Stimulated activated CD4-positive, alpha-beta T cell treated with anti-CD3 and anti-CD28 coated beads, Interleukin-1b, Interleukin-23, amount 100 ng/mL, for 1 hour (primary cell): ENCODE measurements around the gene SLC4A5.

Experiments
- DNase-seq, 2 donors: peaks; one replicate each; pipeline ENCODE4 v3.0.0-alpha.2; 2020; ENCODE audit warnings: low read depth in 2 of 2

SLC4A5 gene

DNA sequence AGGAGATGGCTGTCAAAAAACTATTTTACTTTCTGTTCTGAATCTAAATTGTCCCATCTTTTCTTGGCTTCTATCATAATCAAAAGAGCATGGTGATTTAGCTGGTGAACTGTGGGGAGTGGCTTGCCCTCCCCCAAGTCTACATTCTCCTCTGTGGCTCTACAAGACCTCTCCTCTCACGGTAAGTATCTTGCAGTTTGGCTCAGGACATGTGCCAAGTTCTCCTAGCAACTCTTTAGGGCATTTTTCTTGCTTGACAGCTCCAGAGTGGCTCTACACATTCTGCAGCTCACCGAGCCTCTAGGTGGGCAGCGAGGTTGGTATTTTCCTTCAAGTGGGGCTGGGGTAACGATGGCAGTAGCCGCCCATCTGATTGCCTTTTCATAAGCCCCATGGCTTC is 29.1 kb downstream of the SLC4A5 start:
- DNase-seq: no peak

DNA sequence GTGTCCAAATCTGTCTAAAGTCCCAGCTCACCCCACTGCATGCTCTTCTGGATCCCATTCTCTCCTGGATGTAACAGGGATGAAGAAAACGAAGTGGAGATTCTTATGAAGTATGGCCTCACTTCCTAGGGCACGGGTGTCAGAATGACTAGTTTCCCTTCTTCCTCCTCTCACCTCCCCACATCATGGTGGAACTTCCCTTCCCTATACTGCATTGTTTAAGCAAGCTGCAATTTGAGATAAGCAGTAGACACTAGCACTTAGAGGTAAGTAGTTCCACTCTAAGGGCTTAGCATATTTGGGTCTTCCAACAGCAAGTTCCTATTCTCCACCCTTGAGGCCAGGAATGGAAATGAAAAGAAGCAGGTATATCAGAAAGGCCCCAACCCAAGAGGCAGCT is 29.7 kb downstream of the SLC4A5 start:
- no peak for DNase-seq

GRCh38 chr2:74312913-74313312 is 30.3 kb downstream of the SLC4A5 start:
- no peak for DNase-seq

- DNase-seq: no peak
Observed at GRCh38 chr2:74307720-74308119, 35.5 kb downstream of the SLC4A5 start.

- DNase-seq: no peak
Observed at GRCh38 chr2:74304332-74305148, 38.7 kb downstream of the SLC4A5 start.

DNA sequence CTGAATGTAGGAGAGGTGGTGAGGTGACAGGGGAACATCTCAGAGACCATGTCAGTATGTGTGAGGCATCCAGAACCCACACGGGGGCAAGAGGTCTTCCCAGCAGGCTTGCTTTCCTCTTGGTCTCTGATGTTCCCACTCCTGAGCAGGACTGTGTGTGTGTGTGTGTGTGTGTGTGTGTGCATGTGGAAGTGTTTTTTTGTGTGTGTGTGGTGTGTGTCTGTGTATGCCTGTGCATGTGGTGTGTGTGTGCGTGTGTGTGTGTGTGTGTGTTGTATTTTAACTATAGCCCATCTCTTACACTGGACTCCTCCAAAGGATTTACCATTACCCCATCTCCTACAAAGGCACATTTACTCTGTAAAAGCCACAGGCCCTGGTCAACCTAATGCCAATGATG is 40.4 kb downstream of the SLC4A5 start:
- DNase-seq: no peak

- no peak for DNase-seq
Observed at GRCh38 chr2:74301262-74301661, 42.0 kb downstream of the SLC4A5 start.

DNA sequence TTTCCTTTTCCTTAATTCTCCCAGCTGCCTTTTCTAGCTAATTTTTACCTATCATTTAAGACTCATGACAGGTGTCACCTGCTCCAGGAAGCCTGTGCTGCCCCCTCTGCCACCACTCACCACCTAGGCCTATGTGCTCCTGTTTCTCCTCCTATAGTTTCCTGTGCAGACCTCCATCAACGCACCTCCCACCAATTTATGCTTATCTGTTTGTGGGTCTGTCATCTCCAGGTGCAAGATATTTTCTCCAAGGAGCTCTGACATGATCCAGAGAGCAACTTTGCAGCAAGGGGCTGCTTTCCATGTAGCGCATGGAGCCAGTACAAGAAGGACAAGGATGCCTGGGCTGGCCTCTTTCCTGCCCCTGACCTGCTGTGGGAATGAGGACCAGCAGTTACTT is 42.7 kb downstream of the SLC4A5 start:
- no peak for DNase-seq

- DNase-seq: no peak
Observed at GRCh38 chr2:74297950-74298349, 45.3 kb downstream of the SLC4A5 start.

DNA sequence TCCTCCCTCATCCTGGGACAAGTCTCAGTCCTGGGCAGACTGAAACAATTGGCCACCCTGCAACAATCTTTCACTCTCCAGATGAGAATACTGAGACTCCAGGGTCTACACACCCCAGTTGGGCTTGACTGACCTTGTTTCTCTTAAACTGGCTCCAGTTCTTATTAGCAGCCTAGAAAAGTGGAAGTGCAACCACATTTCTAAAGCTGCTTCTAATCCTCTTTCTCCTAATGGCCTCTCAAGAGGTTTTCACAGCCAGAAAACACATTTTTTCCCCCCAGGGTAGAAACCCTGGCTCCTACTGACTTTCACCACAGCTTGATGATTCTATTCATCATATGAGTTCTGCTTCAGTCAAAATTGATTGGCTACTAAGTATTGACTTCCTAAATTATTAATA is 45.8 kb downstream of the SLC4A5 start:
- no peak for DNase-seq

- DNase-seq: no peak
Observed at GRCh38 chr2:74293191-74293991, 49.8 kb downstream of the SLC4A5 start.

- no peak for DNase-seq
Observed at GRCh38 chr2:74292751-74293150, 50.5 kb downstream of the SLC4A5 start.

- DNase-seq: no peak
Observed at GRCh38 chr2:74291886-74292621, 51.2 kb downstream of the SLC4A5 start.

DNA sequence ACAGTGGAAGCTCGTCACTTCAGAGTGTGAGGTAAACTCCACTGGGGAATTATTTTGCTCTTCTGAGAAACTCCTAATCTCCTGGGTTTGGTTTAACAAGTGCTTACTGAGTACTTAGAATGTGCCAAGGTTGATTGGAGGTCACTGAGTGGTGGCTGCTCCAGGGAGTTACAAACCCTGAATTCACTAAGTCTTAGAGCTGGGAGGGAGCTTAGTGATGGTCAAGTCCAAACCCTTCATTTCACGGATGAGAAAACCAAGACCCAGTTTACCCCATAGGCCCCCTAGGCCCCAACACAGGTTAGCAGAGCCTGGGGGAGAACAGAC is 52.0 kb downstream of the SLC4A5 start:
- no peak for DNase-seq

- DNase-seq: no peak
Observed at GRCh38 chr2:74290466-74291217, 52.6 kb downstream of the SLC4A5 start.

- no peak for DNase-seq
Observed at GRCh38 chr2:74290066-74290465, 53.1 kb downstream of the SLC4A5 start.

GRCh38 chr2:74286725-74287124 is 56.5 kb downstream of the SLC4A5 start:
- no peak for DNase-seq

- no peak for DNase-seq
Observed at GRCh38 chr2:74281141-74281975, 61.9 kb downstream of the SLC4A5 start.

GRCh38 chr2:74278694-74279093 is 64.5 kb downstream of the SLC4A5 start:
- no peak for DNase-seq

DNA sequence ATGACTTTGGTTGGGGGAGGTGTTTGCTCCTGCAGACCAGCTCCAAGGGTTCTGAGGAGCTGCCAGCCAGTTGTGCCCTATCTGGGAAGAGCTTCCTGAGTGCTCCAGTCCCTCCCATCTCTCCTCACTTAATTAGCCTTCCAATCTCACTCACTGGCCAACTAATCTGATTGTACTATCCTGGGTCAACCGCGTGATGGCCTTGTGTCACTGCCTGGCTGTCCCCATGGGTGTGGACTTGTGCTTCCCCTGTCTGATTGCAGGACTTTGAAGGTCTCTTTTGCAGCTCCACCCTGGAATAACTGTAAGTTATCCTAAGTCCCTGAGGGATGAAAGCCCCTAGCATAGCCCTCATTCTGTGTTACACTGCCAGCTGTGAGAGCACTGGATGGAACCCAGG is 65.0 kb downstream of the SLC4A5 start:
- no peak for DNase-seq

DNA sequence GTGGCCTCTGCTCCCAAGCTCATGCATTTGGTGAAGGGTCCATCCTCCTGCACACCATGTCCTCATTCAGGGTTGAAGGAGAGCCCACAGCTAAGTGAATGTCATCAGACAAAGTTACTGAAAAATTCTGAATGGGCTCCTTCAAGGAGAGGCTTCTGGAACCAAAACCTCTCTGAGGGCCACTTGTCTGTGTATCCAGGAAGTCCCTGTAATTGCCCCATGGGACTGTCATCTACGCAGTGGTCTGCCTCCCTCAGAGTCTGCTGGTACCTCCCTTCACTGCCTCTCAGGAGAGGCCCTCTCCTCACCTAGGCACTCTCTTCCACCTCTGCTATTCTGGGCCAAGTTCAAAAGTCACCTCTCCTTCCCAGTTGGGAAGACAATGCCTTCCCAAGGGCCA is 68.0 kb downstream of the SLC4A5 start:
- no peak for DNase-seq
